GM18519 (cell line): ENCODE measurements around the gene PAFAH1B2.

Experiments used
- ATAC-seq: cut with Tn5 transposase; IDR thresholded peaks from one replicate; pipeline ENCODE4 v1.9.1; 2021; ENCODE audit warnings: mild to moderate bottlenecking, moderate library complexity; ENCODE audit not compliant: unreplicated experiment, low FRiP score

PAFAH1B2 gene

DNA sequence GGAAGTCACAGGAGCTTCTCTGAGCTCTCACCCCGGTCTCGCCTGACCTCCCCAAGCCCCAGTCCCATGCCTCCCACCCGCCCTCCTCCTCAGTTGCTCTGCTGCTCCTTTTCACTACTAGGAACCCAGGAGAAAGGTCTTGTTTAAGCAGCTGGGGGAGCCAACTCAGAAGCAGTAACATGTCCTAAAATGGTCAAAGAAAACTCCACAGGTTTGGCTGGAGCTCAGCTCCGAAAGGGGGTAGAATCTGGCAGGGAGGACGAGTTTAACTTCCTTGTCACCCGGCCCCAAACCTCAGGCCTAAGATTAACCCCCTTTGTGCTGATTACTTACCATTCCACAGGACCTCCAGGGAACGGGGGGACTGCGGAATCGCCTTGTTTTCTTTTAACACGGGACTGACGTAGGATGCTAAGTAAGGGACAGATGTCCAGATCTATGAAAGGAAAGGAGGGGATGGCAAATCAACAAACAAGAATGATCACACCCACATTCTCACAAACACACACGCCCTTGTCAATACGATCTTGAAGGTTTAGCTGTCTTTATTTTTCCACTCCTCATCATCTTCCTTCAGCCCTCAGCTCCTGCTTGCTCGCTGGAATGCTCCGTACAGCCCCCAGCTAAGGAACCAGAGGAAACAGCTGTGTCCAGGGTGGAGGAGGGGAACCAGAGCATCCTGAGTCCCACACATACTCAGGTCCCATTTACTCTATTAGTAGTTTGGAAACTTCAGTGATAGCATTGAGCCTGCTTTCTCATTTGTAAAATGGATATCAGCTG, 74.2 kb downstream of the PAFAH1B2 start:
- no peak for ATAC-seq

- no peak for ATAC-seq
These were observed 74.9 kb downstream of the PAFAH1B2 start for GRCh38 chr11:117219001-117219400.

GRCh38 chr11:117219455-117219854, 75.4 kb downstream of the PAFAH1B2 start:
- ATAC-seq: no peak

DNA sequence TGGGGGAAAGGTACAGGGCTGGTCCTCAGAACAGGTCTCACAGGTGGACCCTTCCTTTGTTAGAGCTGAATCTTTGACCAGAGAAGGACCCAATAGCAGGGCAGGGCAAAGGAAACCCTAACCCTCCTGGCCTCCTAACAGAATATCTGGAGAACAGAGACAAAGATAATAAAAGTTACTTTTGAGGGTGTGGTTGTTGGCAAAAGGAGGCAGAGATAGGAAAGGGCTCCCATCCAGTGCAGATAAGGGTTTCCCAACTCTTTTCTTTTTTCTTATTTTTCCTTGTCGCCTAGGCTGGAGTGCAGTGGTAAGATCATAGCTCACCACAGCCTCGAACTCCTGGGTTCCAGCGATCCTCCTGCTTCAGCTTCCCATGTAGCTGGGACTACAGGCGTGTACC, 75.9 kb downstream of the PAFAH1B2 start:
- no peak for ATAC-seq

GRCh38 chr11:117220568-117220967, 76.5 kb downstream of the PAFAH1B2 start:
- ATAC-seq: no peak

GRCh38 chr11:117220999-117221774, 77.1 kb downstream of the PAFAH1B2 start:
- no peak for ATAC-seq

- ATAC-seq: no peak
These were observed 77.9 kb downstream of the PAFAH1B2 start for GRCh38 chr11:117221775-117222517.

DNA sequence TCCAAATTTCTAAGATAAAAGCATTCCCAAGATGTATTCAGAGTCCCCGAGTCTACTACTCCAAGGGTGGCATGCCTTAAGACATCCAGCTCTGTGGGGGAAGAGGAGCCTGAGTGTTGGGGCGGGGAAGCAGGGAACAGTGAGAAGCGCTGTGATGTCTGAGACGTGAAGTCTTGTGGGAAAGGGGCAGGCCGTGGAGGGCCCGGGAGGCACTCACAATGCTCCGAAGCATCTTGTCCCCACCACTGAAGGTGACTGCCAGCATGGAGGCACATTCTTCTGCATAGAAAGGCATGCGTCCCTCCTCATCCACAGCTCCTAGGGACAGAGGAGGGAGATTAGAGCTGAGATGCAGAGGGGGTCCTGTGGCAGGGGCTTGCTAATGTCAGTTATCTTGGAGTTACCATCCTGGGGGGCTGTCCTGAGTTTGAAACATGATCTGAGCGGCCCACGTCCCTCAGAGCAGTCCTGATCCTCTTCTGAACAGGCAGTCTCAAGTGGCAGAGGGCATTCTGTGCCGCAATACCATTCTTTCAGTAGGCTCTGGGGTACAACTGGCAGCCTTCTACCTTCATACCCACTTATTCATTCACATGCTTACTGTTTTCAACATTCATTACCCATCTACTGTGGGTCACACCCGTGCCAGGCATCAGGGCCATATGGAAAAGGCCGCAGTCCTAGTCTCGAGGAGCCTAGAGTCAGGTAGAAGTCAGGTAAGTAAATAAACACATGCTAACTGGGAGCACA, 79.1 kb downstream of the PAFAH1B2 start:
- no peak for ATAC-seq

GRCh38 chr11:117223741-117224689, 79.9 kb downstream of the PAFAH1B2 start:
- no peak for ATAC-seq

DNA sequence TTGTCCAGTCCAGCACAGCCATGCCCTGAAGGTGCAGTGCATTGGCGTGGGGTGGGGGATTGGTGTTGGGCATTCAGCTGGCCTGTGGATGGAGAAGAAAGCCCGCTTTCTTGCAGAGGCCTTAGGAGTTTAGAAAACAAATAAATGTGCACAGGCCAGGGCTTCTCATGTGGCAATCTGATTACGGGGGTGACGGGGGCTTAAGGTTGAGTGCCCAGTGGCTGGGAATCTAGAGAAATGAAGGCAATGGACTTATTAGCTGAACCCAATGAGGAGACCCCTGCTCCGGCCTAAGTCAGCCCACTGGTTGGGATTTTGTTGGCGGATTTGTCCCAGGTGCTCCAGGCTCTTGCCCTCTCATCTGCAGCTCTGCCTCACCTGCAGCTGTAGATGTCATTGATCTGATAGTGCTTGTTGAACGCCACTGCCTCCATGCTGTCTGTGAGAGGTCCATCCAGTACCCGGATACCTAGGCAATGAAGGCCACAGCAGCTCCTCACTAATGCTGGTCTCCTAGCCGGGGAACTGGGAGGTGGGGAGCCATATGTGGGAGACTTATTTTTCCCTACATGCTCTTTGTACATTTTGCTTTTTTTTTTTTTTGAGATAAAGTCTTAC, 81.6 kb downstream of the PAFAH1B2 start:
- no peak for ATAC-seq
